Endothelial cell (in vitro differentiated cells): ENCODE data around the gene THSD4. TPM values are rescaled to one million over a fixed set of nuclear protein-coding genes. Genes with fewer than 3 reads are reported as not detected.

Experiments
- DNase-seq: peaks from one replicate; pipeline ENCODE4 v3.0.0; 2021; ENCODE audit warnings: low spot score
- H3K27ac Mint-ChIP-seq: one replicate; pipeline ENCODE4 v1.8.0; 2021; ENCODE audit warnings: mixed read lengths, inconsistent platforms; ENCODE audit not compliant: unreplicated experiment
- H3K27me3 Mint-ChIP-seq: one replicate; pipeline ENCODE4 v1.8.0; 2021; ENCODE audit warnings: mild to moderate bottlenecking, moderate library complexity, mixed read lengths, inconsistent platforms; ENCODE audit not compliant: unreplicated experiment
- H3K36me3 Mint-ChIP-seq: one replicate; pipeline ENCODE4 v1.8.0; 2021; ENCODE audit warnings: mild to moderate bottlenecking, low read depth, mixed read lengths, inconsistent platforms; ENCODE audit not compliant: unreplicated experiment
- H3K4me1 Mint-ChIP-seq: one replicate; pipeline ENCODE4 v1.8.0; 2021; ENCODE audit warnings: mild to moderate bottlenecking, mixed read lengths, inconsistent platforms; ENCODE audit not compliant: unreplicated experiment
- H3K4me3 Mint-ChIP-seq: one replicate; pipeline ENCODE4 v1.8.0; 2021; ENCODE audit warnings: mild to moderate bottlenecking, mixed read lengths, inconsistent platforms; ENCODE audit not compliant: unreplicated experiment
- H3K9me3 Mint-ChIP-seq: one replicate; pipeline ENCODE4 v1.8.0; 2021; ENCODE audit warnings: mixed read lengths, inconsistent platforms; ENCODE audit not compliant: unreplicated experiment
- total RNA-seq: library from RNA; stranded (reverse); fragmentation: NEBNext Ultra II Directional; extraction: Animal tissue kit (Norgen Biotek cat#: 25700); gene quantifications from one replicate; pipeline ENCODE4 v1.2.1, GENCODE V29; 2021; ENCODE audit not compliant: unreplicated experiment
- TF ChIP-seq, protein P1 (sequence below): fragments of 200-600 bp; sonication (generic); IDR thresholded peaks from one replicate; pipeline ENCODE4 v1.5.0; 2021; ENCODE audit warnings: antibody characterized with exemption; ENCODE audit not compliant: unreplicated experiment

Gene THSD4
- total RNA-seq, 1 donor from 2014 or later: 0.92 TPM

DNA sequence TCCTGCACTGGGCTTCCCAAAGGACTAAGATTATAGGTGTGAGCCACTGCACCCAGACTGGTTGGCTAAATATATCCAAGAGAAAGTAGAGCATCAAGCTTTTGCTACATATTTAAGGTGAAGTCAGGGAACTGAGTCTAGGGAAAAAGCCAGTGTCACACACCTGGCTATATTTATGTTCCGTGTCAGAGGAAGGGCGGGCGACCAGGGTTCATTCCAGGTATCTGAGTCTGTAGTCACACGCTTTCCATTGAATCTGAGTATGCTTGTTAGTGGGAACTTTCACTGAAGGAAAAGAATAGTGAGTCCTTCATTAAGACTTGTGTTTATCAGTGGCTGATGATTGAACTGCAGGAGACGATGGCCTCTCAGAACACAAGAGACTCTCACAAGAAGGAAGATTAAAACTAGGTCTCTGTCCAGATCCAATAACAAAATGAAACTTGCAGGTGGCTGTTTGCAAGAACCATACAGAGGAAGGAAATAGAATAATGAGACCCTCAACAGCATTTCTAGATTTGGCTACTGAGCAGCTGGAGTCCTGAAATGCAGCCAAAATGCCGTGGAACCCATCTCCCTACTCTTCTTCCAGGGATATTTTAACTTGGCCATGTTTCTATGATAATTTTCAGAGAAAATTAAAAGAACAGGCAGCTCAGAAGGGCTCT lies 276.3 kb downstream of the THSD4 start:
- no peaks in the 10 kb centered on the region for H3K27me3 Mint-ChIP-seq
- DNase-seq: no peak
- H3K36me3 Mint-ChIP-seq: no peaks in the 10 kb centered on the region
- H3K4me1 Mint-ChIP-seq: peaks cover 24% of the 10 kb centered on the region
- H3K4me3 Mint-ChIP-seq: no peak overlapping the region
- no peaks in the 10 kb centered on the region for H3K9me3 Mint-ChIP-seq
- H3K27ac Mint-ChIP-seq: no peak overlapping the region
- TF ChIP-seq, protein P1, sequence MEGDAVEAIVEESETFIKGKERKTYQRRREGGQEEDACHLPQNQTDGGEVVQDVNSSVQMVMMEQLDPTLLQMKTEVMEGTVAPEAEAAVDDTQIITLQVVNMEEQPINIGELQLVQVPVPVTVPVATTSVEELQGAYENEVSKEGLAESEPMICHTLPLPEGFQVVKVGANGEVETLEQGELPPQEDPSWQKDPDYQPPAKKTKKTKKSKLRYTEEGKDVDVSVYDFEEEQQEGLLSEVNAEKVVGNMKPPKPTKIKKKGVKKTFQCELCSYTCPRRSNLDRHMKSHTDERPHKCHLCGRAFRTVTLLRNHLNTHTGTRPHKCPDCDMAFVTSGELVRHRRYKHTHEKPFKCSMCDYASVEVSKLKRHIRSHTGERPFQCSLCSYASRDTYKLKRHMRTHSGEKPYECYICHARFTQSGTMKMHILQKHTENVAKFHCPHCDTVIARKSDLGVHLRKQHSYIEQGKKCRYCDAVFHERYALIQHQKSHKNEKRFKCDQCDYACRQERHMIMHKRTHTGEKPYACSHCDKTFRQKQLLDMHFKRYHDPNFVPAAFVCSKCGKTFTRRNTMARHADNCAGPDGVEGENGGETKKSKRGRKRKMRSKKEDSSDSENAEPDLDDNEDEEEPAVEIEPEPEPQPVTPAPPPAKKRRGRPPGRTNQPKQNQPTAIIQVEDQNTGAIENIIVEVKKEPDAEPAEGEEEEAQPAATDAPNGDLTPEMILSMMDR: no peak

DNA sequence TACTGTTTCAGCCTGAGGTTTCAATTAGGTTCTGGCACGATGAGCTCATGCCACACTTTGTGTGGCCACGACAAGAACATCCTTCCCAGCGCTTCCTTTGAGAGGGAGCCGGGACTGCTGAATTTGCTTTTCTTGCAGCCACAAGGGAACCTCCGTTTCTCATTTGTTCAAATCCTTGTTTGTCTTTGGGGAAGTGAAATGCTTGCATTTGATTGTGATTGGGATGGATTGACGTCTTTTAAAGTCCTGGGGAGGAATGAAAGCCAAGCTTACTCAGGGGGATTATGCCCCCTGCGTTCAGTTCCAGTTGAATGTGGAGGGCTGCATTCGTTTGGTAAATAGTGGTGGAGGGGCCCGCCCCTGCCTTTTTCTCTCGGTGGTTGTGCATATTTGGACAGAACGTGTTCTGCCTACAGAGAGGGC lies 277.6 kb downstream of the THSD4 start:
- H3K27me3 Mint-ChIP-seq: no peaks in the 10 kb centered on the region
- DNase-seq: no peak
- H3K27ac Mint-ChIP-seq: no peak overlapping the region
- no peak overlapping the region for H3K4me3 Mint-ChIP-seq
- H3K9me3 Mint-ChIP-seq: no peaks in the 10 kb centered on the region
- peaks cover 23% of the 10 kb centered on the region for H3K4me1 Mint-ChIP-seq
- TF ChIP-seq, protein P1: no peak
- no peaks in the 10 kb centered on the region for H3K36me3 Mint-ChIP-seq

DNA sequence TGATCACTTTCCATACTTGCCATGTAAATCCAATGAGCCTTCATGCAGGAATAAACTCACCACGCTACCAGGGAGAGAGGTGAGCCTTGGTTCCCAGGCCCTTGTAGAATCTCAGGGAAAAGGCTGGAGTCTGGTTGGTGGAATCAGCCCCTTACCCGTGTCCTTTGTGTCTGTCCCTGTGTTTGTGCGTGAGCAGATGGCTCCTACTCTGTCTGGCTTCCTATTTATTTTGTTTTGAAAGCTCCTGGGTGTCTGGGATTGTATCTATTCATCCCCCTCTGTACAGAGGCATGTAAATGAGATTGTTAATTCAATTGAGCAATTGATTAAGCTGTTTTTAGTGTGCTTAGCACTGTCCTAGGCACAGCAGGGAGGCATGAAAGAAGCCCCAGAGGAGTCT lies 278.1 kb downstream of the THSD4 start:
- Mint-ChIP-seq H3K4me3 (no peak overlapping the region), H3K27me3 (no peaks in the 10 kb centered on the region), H3K27ac (no peak overlapping the region), H3K36me3 (no peaks in the 10 kb centered on the region), H3K9me3 (no peaks in the 10 kb centered on the region), H3K4me1 (peaks cover 23% of the 10 kb centered on the region)
- no peak for DNase-seq
- TF ChIP-seq, protein P1: no peak

DNA sequence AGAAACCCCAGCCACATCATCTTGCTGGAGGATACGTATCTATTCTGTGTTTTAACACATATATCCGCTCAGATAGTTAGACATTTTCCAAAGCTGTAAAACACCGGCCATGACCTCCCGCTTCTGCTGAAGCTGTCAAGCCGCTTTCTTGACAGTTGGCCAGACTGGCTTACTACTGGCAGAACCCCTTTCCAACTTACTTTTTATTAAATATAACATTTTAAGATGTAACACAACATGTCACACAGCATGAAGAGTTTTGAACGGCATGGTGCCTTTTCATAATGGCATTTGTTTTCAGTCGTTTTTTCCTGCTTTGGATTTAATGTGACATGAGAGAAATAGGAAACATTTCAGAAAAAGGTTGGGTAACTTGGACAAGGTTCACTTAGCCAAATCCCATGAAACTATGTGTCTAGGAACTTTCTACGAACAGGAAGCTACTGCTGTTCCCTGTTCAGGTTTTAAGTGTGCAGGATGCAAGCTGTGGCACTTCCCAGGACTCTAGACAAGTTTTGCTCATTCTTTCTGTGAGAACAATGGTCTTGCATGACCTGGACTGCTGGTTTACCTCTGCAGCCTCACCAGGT lies 281.4 kb downstream of the THSD4 start:
- Mint-ChIP-seq H3K36me3 (no peaks in the 10 kb centered on the region), H3K9me3 (no peaks in the 10 kb centered on the region), H3K27ac (no peak overlapping the region), H3K27me3 (no peaks in the 10 kb centered on the region), H3K4me3 (no peak overlapping the region), H3K4me1 (peaks cover 18% of the 10 kb centered on the region)
- DNase-seq: no peak
- TF ChIP-seq, protein P1: no peak

DNA sequence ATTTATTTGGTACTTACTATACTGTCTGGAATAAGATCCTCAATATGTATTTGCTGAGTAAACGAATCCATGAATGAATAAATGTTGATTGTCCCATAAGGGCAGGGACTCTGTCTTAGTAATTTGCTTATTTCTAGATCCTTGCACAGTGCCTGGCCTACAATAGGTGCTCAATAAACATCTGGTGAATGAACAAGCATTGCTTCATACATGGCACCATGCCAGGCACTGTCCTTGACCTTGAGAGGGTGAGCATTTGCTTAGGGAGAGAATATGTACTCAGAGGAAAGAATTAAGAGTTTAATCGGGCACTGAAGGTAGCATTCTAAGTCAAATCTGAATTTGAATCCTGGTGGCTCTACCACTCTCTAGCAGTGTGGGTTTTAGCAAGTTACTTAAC lies 282.1 kb downstream of the THSD4 start:
- Mint-ChIP-seq H3K36me3 (no peaks in the 10 kb centered on the region), H3K4me3 (no peak overlapping the region), H3K27ac (no peak overlapping the region), H3K4me1 (peaks cover 18% of the 10 kb centered on the region), H3K9me3 (no peaks in the 10 kb centered on the region), H3K27me3 (no peaks in the 10 kb centered on the region)
- TF ChIP-seq, protein P1: no peak
- DNase-seq: no peak
